Measurements from ENCODE around the gene C10orf67.
"Not testable (repeated sequence)": the region's sequence is repeated elsewhere in the genome, so short reads cannot be mapped to it uniquely, and the experiment has no call there.

- TF ChIP-seq CTCF, POLR2A, EP300 (IDR thresholded peaks at IDR 0.05): not testable (repeated sequence)
These were observed 42.9 kb upstream of the C10orf67 start for GRCh38 chr10:23387516-23387915.
